RWPE2 (cell line): ENCODE results near the gene JPH3.

Experiments used
- ATAC-seq: fragments of 200-7000 bp; cut with Tn5 transposase; 3 replicates; pipeline ENCODE4 v1.9.1; 2021; ENCODE audit warnings: low read depth
- DNase-seq: peaks from one replicate; pipeline ENCODE4 v3.0.0-alpha.2; 2020; ENCODE audit warnings: low spot score
- H3K27ac ChIP-seq: fragments of 450-650 bp; 2 replicates; pipeline ENCODE4 v1.5.1; 2017; ENCODE audit warnings: mild to moderate bottlenecking; ENCODE audit not compliant: poor library complexity, severe bottlenecking
- H3K27me3 ChIP-seq: fragments of 250-450 bp; sonication (Bioruptor Pico); 2 replicates; pipeline ENCODE4 v1.5.1; 2021; ENCODE audit warnings: mild to moderate bottlenecking, moderate library complexity; ENCODE audit not compliant: insufficient read depth, poor library complexity, severe bottlenecking
- H3K36me3 ChIP-seq: fragments of 250-450 bp; sonication (Bioruptor Pico); 2 replicates; pipeline ENCODE4 v1.5.1; 2020; ENCODE audit warnings: low read depth, mild to moderate bottlenecking, moderate library complexity
- H3K4me1 ChIP-seq: fragments of 250-450 bp; sonication (Bioruptor Pico); 2 replicates; pipeline ENCODE4 v1.5.1; 2021; ENCODE audit warnings: mild to moderate bottlenecking, moderate library complexity; ENCODE audit not compliant: insufficient read depth, poor library complexity, severe bottlenecking
- H3K4me3 ChIP-seq: fragments of 250-450 bp; sonication (Bioruptor Pico); 2 replicates; pipeline ENCODE4 v1.5.1; 2021; ENCODE audit warnings: mild to moderate bottlenecking, moderate library complexity; ENCODE audit not compliant: severe bottlenecking
- H3K9me3 ChIP-seq: fragments of 250-450 bp; sonication (Bioruptor Pico); 2 replicates; pipeline ENCODE4 v1.5.1; 2021; ENCODE audit warnings: mild to moderate bottlenecking, moderate library complexity; ENCODE audit not compliant: severe bottlenecking
- CTCF ChIP-seq: fragments of 450-650 bp; IDR thresholded peaks from one replicate; pipeline ENCODE4 v1.5.1; 2017; ENCODE audit warnings: mild to moderate bottlenecking, moderate library complexity; ENCODE audit not compliant: poor library complexity, severe bottlenecking

JPH3 gene

DNA sequence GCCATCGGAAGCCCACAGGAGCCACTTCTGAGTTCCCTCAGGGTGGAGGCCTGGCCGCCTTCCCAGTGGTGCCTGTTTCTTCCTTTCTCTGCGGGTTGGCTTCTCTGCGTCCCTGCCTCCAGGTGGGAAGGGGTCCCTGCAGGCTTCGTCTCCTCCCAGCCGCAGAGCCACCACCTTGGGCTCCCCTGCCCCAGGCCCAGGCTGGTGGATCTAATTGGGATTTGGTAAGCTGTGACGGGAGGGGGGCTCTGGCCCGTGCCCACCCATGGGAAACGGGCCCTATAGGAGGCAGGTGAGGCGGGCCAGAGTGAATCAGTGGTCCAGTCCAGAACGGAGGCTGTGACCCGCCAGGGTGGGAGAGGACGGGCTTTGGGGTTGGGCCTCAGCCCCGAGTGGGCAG is 32.1 kb downstream of the JPH3 start:
- H3K4me3 ChIP-seq: no peak overlapping the region
- H3K27ac ChIP-seq: no peak overlapping the region
- no peaks in the 10 kb centered on the region for H3K36me3 ChIP-seq
- TF ChIP-seq CTCF: no peak
- peaks cover 5% of the 10 kb centered on the region for H3K4me1 ChIP-seq
- ATAC-seq: no peak
- DNase-seq: no peak
- H3K9me3 ChIP-seq: no peaks in the 10 kb centered on the region
- peaks cover 3% of the 10 kb centered on the region for H3K27me3 ChIP-seq

GRCh38 chr16:87635541-87636049 is 33.3 kb downstream of the JPH3 start:
- peaks cover 5% of the 10 kb centered on the region for H3K4me1 ChIP-seq
- DNase-seq (peak; percentile 73), ATAC-seq (peak; percentile 62)
- H3K27me3 ChIP-seq: peaks cover 3% of the 10 kb centered on the region
- TF ChIP-seq CTCF: peak; percentile 79
- H3K9me3 ChIP-seq: no peaks in the 10 kb centered on the region
- H3K27ac ChIP-seq: no peak overlapping the region
- H3K4me3 ChIP-seq: peak overlapping the region; percentile 5
- H3K36me3 ChIP-seq: no peaks in the 10 kb centered on the region

DNA sequence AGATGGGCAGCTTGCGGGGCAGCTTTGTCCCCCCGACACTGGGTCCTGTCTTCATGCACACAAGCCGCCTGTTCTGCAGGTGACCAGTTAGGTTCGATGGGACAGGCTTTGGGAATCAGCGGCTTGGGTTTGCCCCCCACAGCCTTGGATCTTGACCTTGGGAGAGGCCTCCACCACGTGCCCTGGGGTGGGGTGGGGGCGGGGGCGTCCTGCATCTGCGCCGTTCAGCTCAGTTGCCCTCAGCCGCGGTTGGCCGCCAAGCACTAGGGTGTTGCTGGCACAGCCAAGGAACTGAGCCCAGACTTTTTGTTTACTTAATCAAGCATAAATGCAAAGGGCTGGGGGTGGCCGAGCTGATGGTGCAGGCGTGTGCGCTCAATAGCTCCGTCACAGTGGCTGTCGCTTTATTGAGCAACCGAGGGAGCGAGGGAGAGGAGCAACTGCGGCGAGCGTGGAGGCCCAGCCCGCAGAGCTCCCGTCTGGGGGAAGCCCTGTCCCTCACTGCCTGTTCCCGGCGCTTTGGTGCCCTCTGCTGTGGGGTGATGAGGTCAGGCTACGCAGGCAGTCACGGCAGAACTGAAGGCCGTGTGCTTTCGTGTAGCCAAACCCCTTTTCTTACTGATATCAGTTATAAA is 33.9 kb downstream of the JPH3 start:
- H3K27ac ChIP-seq: no peak overlapping the region
- peaks cover 5% of the 10 kb centered on the region for H3K4me1 ChIP-seq
- peak; percentile 85 for DNase-seq
- peak overlapping the region; percentile 5 for H3K4me3 ChIP-seq
- no peaks in the 10 kb centered on the region for H3K9me3 ChIP-seq
- H3K36me3 ChIP-seq: no peaks in the 10 kb centered on the region
- peaks cover 3% of the 10 kb centered on the region for H3K27me3 ChIP-seq
- ATAC-seq: peak; percentile 93
- TF ChIP-seq CTCF: peak; percentile 49

- ATAC-seq (no peak), DNase-seq (no peak)
- Histone ChIP-seq H3K4me3 (no peak overlapping the region), H3K4me1 (peaks cover 5% of the 10 kb centered on the region), H3K27ac (no peak overlapping the region), H3K9me3 (no peaks in the 10 kb centered on the region), H3K27me3 (peaks cover 3% of the 10 kb centered on the region), H3K36me3 (no peaks in the 10 kb centered on the region)
- peak; percentile 21 for TF ChIP-seq CTCF
These were observed 34.4 kb downstream of the JPH3 start for GRCh38 chr16:87636741-87637140.

GRCh38 chr16:87637357-87637756 is 35.0 kb downstream of the JPH3 start:
- Histone ChIP-seq H3K27ac (no peak overlapping the region), H3K4me3 (no peak overlapping the region), H3K4me1 (peaks cover 5% of the 10 kb centered on the region), H3K36me3 (no peaks in the 10 kb centered on the region), H3K27me3 (peaks cover 3% of the 10 kb centered on the region), H3K9me3 (no peaks in the 10 kb centered on the region)
- DNase-seq (no peak), ATAC-seq (no peak)
- TF ChIP-seq CTCF: no peak
